ENCODE results near the gene PRLR. TPM values are rescaled to one million over a fixed set of nuclear protein-coding genes. Genes with fewer than 3 reads are reported as not detected.

PRLR gene
- total and polyA plus RNA-seq, 2 of the 8 experiments (the other 6 are each of a cell fraction or from before 2014, with no cell fraction given): 0.53 to 2.5 TPM

DNA sequence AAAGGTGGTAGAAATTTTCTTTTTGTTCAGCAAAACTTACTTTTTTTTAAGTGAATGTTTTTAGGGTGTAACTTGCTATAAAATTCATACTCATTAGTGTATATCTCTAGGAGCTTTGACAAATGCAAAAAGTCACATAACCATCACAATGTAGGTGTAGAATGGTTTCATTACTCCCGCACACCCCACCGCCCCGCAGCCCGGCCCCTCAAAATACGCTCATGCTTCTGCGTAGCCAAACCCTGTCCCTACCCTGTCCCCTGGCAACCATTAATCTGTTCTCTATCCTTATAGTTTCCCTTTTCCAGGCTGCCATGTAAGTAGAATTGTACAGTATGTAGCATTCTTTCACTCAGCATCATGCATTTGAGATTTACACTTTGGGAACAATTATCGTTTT, 9.2 kb upstream of the PRLR start:
- CTCF ChIA-PET (ENCODE audit: partially characterized antibody): no interaction called here
- Histone ChIP-seq H3K23ac (ENCODE audit: insufficient read length) (no peak overlapping the region), H3K4ac (replicated peaks; ENCODE audit: insufficient read length, low read depth, low read length) (no peak overlapping the region), H3K27ac (ENCODE audit: low read depth, low read length) (no peak overlapping the region), H2BK12ac (ENCODE audit: low read depth, low read length) (no peak overlapping the region), H3K27me3 (replicated peaks in 1 of 4; ENCODE audit: control insufficient read depth in 3 of 4, extremely low read depth in 1 of 4, insufficient read depth in 3 of 4, low read length in 3 of 4) (no peaks in the 10 kb centered on the region), H2AK5ac (ENCODE audit: low read depth, low read length) (no peak overlapping the region), H2BK15ac (ENCODE audit: low read length) (no peak overlapping the region), H3K4me2 (ENCODE audit: insufficient read depth in 1 of 2, low read depth in 2 of 2, low read length in 2 of 2) (no peak overlapping the region), H3K14ac (ENCODE audit: insufficient read length) (no peak overlapping the region), H4K20me1 (replicated peaks in 1 of 2; ENCODE audit: control insufficient read depth in 1 of 2, insufficient read depth in 2 of 2, low read length in 2 of 2) (no peaks in the 10 kb centered on the region), H3K23me2 (ENCODE audit: low read depth, low read length) (no peaks in the 10 kb centered on the region), H3K79me2 (ENCODE audit: control insufficient read depth in 1 of 2, insufficient read depth in 2 of 2, low read length in 2 of 2) (no peaks in the 10 kb centered on the region), H3K4me1 (replicated peaks in 1 of 4; ENCODE audit: control insufficient read depth in 3 of 4, insufficient read depth in 4 of 4, low read length in 3 of 4) (no peaks in the 10 kb centered on the region), H3K36me3 (ENCODE audit: control insufficient read depth in 2 of 4, insufficient read depth in 4 of 4, low read length in 3 of 4) (no peaks in the 10 kb centered on the region), H3K18ac (ENCODE audit: extremely low read depth, low read length) (no peak overlapping the region), H2BK20ac (ENCODE audit: low read length) (no peak overlapping the region), H4K5ac (ENCODE audit: insufficient read length, low read depth, low read length) (no peak overlapping the region), H2AFZ (ENCODE audit: low read length) (no peak overlapping the region), H3K79me1 (ENCODE audit: low read depth, low read length) (no peaks in the 10 kb centered on the region), H4K8ac (ENCODE audit: extremely low read depth, insufficient read depth, low read length) (no peak overlapping the region), H3K56ac (replicated peaks; ENCODE audit: insufficient read length, low read depth, low read length) (no peak overlapping the region), H3K4me3 (ENCODE audit: extremely low read depth in 1 of 4, insufficient read depth in 2 of 4, low read depth in 3 of 4, low read length in 4 of 4) (no peak overlapping the region), H3K9ac (replicated peaks in 1 of 4; ENCODE audit: extremely low read depth in 1 of 4, low read depth in 3 of 4, low read length in 3 of 4) (no peak overlapping the region), H3K9me3 (ENCODE audit: insufficient read depth in 2 of 2, low read depth in 1 of 2, low read length in 1 of 2) (no peaks in the 10 kb centered on the region), H2BK120ac (replicated peaks; ENCODE audit: low read depth, low read length) (no peak overlapping the region), H2BK5ac (ENCODE audit: low read depth, low read length) (no peak overlapping the region), H4K91ac (replicated peaks; ENCODE audit: insufficient read length, low read length) (no peak overlapping the region)
- DNase-seq (ENCODE audit: low read depth in 1 of 2, low spot score in 2 of 2): no peak
- FAIRE-seq: no peak
- POLR2A ChIA-PET (ENCODE audit: partially characterized antibody): no interaction called here
- WGBS, 2 experiments (ENCODE audit: extremely low coverage in 1 of 2, insufficient coverage in 1 of 2, insufficient read length in 1 of 2, insufficient replicate concordance in 2 of 2, low coverage in 1 of 2, low lambda C conversion rate in 2 of 2, missing lambda C conversion rate in 1 of 2): 89% methylated on average over 7 of the region's 7 CpGs; no CpG with 5 or more reads in 1 of the 2 experiments
- TF ChIP-seq JUN (IDR thresholded peaks at IDR 0.05; ENCODE audit: low read depth, low read length): no peak
- no peak for TF ChIP-seq BCL11A (IDR thresholded peaks at IDR 0.05; ENCODE audit: low read depth in 2 of 2, low read length in 2 of 2)
- TF ChIP-seq ATF2 (IDR thresholded peaks at IDR 0.05; ENCODE audit: low read length): no peak
- TF ChIP-seq EZH2 (IDR thresholded peaks at IDR 0.05; ENCODE audit: low read depth, low read length, severe bottlenecking): no peak
- no peak for TF ChIP-seq MAFK (IDR thresholded peaks at IDR 0.05; ENCODE audit: low read depth, low read length)
- TF ChIP-seq HDAC6 (IDR thresholded peaks at IDR 0.05; ENCODE audit: low read depth, low read length): no peak
- no peak for TF ChIP-seq SIN3A (conservative IDR thresholded peaks at IDR 0.05 in 1 of 2, IDR thresholded peaks at IDR 0.05 in 1 of 2; ENCODE audit: low read depth in 1 of 2, low read length in 2 of 2)
- TF ChIP-seq RXRA (IDR thresholded peaks at IDR 0.05; ENCODE audit: insufficient read depth, low read depth, low read length): no peak
- no peak for TF ChIP-seq CHD2 (IDR thresholded peaks at IDR 0.05; ENCODE audit: low read length)
- TF ChIP-seq NRF1 (IDR thresholded peaks at IDR 0.05; ENCODE audit: low read depth, low read length): no peak
- TF ChIP-seq TEAD4 (IDR thresholded peaks at IDR 0.05; ENCODE audit: low read depth, low read length): no peak
- no peak for TF ChIP-seq TAF1 (IDR thresholded peaks at IDR 0.05; ENCODE audit: low read depth, low read length)
- no peak for TF ChIP-seq NANOG (IDR thresholded peaks at IDR 0.05; ENCODE audit: insufficient read depth, low read depth, low read length, poor library complexity, severe bottlenecking)
- TF ChIP-seq POLR2A (IDR thresholded peaks at IDR 0.05; ENCODE audit: control extremely low read depth in 1 of 2, low read depth in 2 of 2, low read length in 2 of 2): no peak
